ENCODE results near the gene HSPA12A. TPM values are rescaled to one million over a fixed set of nuclear protein-coding genes. Genes with fewer than 3 reads are reported as not detected.

The HSPA12A gene
- total and polyA plus RNA-seq, 9 of the 15 experiments (the other 6 are each of a cell fraction or from before 2014, with no cell fraction given): 0.01 to 0.18 (median 0.04) TPM; not detected in 4

DNA sequence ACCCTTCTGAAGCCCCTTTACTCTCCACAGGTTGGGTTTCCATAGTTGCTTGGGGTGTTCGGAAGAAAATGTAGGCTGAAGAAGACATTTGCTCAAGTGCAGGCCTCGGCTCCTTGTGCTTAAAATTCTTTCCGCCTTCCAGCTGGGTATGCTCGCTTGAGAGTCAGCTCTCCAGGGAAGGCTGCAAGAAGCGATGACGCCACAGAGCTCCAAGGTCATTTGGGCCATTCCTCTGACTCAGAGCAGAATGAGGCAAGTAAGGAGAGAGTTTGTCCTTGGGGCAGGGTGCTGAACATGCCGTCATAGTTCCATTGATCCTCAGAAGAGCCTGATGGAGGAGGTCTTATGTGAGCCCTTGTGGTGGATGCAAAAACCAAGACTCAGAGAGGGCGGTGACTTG, 27.4 kb upstream of the HSPA12A start:
- TF ChIP-seq RBBP5 (IDR thresholded peaks at IDR 0.05; ENCODE audit: borderline replicate concordance, insufficient read depth, low read length, poor library complexity, severe bottlenecking): no peak
- no peak for TF ChIP-seq DIDO1 (tag; IDR thresholded peaks at IDR 0.05; ENCODE audit: low read depth)
- no peak for TF ChIP-seq CHD1 (IDR thresholded peaks at IDR 0.05; ENCODE audit: low read length)
- no peak for TF ChIP-seq HNRNPUL1 (IDR thresholded peaks at IDR 0.05; ENCODE audit: low read length)
- TF ChIP-seq KDM1A (IDR thresholded peaks at IDR 0.05): no peak
- Histone ChIP-seq H3K36me3 (ENCODE audit: control insufficient read depth, insufficient read depth, low read length) (no peaks in the 10 kb centered on the region), H4K20me1 (replicated peaks; ENCODE audit: control insufficient read depth, insufficient read depth, low read length) (no peaks in the 10 kb centered on the region), H3K9ac (ENCODE audit: insufficient read depth in 1 of 2, low read depth in 2 of 2, low read length in 2 of 2) (no peak overlapping the region), H3K27ac (ENCODE audit: extremely low read depth, low read depth, low read length) (no peak overlapping the region), H3K4me2 (ENCODE audit: insufficient read depth, low read length) (no peak overlapping the region), H3K79me2 (ENCODE audit: control insufficient read depth, insufficient read depth, low read length) (no peaks in the 10 kb centered on the region), H3K27me3 (ENCODE audit: control insufficient read depth in 2 of 2, insufficient read depth in 2 of 2, low read length in 2 of 2) (peaks cover 0 to 25% of the 10 kb centered on the region in 2 experiments; a peak in 3 of 5 replicates), H2AFZ (ENCODE audit: low read depth, low read length) (no peak overlapping the region), H3K9me1 (ENCODE audit: control insufficient read depth, insufficient read depth, low read length) (no peaks in the 10 kb centered on the region), H3K4me3 (no peak overlapping the region), H3K4me1 (replicated peaks in 1 of 2; ENCODE audit: control insufficient read depth in 2 of 2, insufficient read depth in 2 of 2, low read length in 2 of 2) (no peaks in the 10 kb centered on the region; a peak in 1 of 5 replicates), H3K9me3 (replicated peaks; ENCODE audit: control insufficient read depth, insufficient read depth, low read depth, low read length) (no peaks in the 10 kb centered on the region)
- WGBS (ENCODE audit: insufficient coverage, low coverage, missing lambda C conversion rate): 1% methylated on average over 8 of the region's 8 CpGs
- CTCF ChIA-PET (ENCODE audit: low intra/inter-chr PET ratio): no interaction called here
- no TSS peak for BruUV-seq (replicated peaks)
- POLR2A ChIA-PET: interaction anchor here (0.7 kb wide), 1 partner anchor 143 kb away, joined by 3 read pairs; no protein-coding TSS in a partner anchor
- FAIRE-seq: no peak
- no peak for ATAC-seq
- DNase-seq (ENCODE audit: extremely low read depth in 1 of 4, low spot score in 3 of 4): no peak
- in situ Hi-C loops (cut with MboI) (no loop called here), intact Hi-C loops (cut with micrococcal nuclease) (no loop called here)

DNA sequence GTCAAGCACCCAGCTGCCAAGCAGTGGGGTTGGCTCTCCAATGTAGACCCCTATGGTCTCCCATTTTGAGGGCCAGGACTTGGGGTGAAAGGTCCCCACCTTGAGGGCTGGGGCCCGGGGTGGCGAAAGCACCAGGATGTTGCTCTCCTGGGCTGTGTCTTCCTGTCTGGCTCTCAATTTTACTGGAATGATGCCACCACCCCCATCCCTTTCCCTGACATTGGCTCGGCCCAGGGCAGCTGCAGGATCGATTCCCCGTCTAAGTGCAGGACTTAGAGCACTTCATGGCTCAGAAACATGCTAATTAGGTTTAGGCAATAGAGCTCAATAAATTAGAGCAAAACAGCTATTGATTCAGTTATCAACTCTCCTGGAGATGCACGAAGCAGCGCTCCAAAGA, 27.0 kb upstream of the HSPA12A start:
- Histone ChIP-seq H3K4me2 (ENCODE audit: insufficient read depth, low read length) (no peak overlapping the region), H3K79me2 (ENCODE audit: control insufficient read depth, insufficient read depth, low read length) (no peaks in the 10 kb centered on the region), H3K36me3 (ENCODE audit: control insufficient read depth, insufficient read depth, low read length) (no peaks in the 10 kb centered on the region), H3K9me3 (replicated peaks; ENCODE audit: control insufficient read depth, insufficient read depth, low read depth, low read length) (no peaks in the 10 kb centered on the region), H3K27me3 (ENCODE audit: control insufficient read depth in 2 of 2, insufficient read depth in 2 of 2, low read length in 2 of 2) (peaks cover 0 to 23% of the 10 kb centered on the region in 2 experiments; a peak in 3 of 5 replicates), H3K27ac (ENCODE audit: extremely low read depth, low read depth, low read length) (no peak overlapping the region), H3K4me3 (no peak overlapping the region), H2AFZ (ENCODE audit: low read depth, low read length) (no peak overlapping the region), H3K4me1 (replicated peaks in 1 of 2; ENCODE audit: control insufficient read depth in 2 of 2, insufficient read depth in 2 of 2, low read length in 2 of 2) (no peaks in the 10 kb centered on the region; a peak in 1 of 5 replicates), H4K20me1 (replicated peaks; ENCODE audit: control insufficient read depth, insufficient read depth, low read length) (no peaks in the 10 kb centered on the region), H3K9me1 (ENCODE audit: control insufficient read depth, insufficient read depth, low read length) (no peaks in the 10 kb centered on the region), H3K9ac (ENCODE audit: insufficient read depth in 1 of 2, low read depth in 2 of 2, low read length in 2 of 2) (no peak overlapping the region)
- FAIRE-seq (no peak), DNase-seq (ENCODE audit: extremely low read depth in 1 of 4, low spot score in 3 of 4) (no peak), ATAC-seq (no peak)
- ChIA-PET CTCF (ENCODE audit: low intra/inter-chr PET ratio) (no interaction called here), POLR2A (interaction anchor here (0.7 kb wide), 1 partner anchor 143 kb away, joined by 3 read pairs; no protein-coding TSS in a partner anchor)
- intact Hi-C loops (cut with micrococcal nuclease): no loop called here
- in situ Hi-C loops (cut with MboI): no loop called here
- WGBS (ENCODE audit: insufficient coverage, low coverage, missing lambda C conversion rate): 0% methylated on average over 6 of the region's 7 CpGs
- BruUV-seq (replicated peaks): no TSS peak
- TF ChIP-seq, protein P1, sequence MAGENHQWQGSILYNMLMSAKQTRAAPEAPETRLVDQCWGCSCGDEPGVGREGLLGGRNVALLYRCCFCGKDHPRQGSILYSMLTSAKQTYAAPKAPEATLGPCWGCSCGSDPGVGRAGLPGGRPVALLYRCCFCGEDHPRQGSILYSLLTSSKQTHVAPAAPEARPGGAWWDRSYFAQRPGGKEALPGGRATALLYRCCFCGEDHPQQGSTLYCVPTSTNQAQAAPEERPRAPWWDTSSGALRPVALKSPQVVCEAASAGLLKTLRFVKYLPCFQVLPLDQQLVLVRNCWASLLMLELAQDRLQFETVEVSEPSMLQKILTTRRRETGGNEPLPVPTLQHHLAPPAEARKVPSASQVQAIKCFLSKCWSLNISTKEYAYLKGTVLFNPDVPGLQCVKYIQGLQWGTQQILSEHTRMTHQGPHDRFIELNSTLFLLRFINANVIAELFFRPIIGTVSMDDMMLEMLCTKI (IDR thresholded peaks at IDR 0.05; ENCODE audit: partially characterized antibody): no peak
- TF ChIP-seq ZBTB8A (IDR thresholded peaks at IDR 0.05; ENCODE audit: partially characterized antibody): no peak
- no peak for TF ChIP-seq ZNF23 (CRISPR knock-in tag; IDR thresholded peaks at IDR 0.05)
- no peak for TF ChIP-seq NFRKB (IDR thresholded peaks at IDR 0.05; ENCODE audit: low read depth)
- TF ChIP-seq NFIC (IDR thresholded peaks at IDR 0.05): no peak
- TF ChIP-seq, protein P2, sequence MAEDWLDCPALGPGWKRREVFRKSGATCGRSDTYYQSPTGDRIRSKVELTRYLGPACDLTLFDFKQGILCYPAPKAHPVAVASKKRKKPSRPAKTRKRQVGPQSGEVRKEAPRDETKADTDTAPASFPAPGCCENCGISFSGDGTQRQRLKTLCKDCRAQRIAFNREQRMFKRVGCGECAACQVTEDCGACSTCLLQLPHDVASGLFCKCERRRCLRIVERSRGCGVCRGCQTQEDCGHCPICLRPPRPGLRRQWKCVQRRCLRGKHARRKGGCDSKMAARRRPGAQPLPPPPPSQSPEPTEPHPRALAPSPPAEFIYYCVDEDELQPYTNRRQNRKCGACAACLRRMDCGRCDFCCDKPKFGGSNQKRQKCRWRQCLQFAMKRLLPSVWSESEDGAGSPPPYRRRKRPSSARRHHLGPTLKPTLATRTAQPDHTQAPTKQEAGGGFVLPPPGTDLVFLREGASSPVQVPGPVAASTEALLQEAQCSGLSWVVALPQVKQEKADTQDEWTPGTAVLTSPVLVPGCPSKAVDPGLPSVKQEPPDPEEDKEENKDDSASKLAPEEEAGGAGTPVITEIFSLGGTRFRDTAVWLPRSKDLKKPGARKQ (CRISPR knock-in tag; IDR thresholded peaks at IDR 0.05): no peak
- TF ChIP-seq, protein P3, sequence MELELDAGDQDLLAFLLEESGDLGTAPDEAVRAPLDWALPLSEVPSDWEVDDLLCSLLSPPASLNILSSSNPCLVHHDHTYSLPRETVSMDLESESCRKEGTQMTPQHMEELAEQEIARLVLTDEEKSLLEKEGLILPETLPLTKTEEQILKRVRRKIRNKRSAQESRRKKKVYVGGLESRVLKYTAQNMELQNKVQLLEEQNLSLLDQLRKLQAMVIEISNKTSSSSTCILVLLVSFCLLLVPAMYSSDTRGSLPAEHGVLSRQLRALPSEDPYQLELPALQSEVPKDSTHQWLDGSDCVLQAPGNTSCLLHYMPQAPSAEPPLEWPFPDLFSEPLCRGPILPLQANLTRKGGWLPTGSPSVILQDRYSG (tag; conservative IDR thresholded peaks at IDR 0.05; ENCODE audit: low read depth): no peak
- TF ChIP-seq ZNF695 (CRISPR knock-in tag; IDR thresholded peaks at IDR 0.05): no peak

All from K562 (cell line).